ENCODE measurements around the gene CTSZ.

DNA sequence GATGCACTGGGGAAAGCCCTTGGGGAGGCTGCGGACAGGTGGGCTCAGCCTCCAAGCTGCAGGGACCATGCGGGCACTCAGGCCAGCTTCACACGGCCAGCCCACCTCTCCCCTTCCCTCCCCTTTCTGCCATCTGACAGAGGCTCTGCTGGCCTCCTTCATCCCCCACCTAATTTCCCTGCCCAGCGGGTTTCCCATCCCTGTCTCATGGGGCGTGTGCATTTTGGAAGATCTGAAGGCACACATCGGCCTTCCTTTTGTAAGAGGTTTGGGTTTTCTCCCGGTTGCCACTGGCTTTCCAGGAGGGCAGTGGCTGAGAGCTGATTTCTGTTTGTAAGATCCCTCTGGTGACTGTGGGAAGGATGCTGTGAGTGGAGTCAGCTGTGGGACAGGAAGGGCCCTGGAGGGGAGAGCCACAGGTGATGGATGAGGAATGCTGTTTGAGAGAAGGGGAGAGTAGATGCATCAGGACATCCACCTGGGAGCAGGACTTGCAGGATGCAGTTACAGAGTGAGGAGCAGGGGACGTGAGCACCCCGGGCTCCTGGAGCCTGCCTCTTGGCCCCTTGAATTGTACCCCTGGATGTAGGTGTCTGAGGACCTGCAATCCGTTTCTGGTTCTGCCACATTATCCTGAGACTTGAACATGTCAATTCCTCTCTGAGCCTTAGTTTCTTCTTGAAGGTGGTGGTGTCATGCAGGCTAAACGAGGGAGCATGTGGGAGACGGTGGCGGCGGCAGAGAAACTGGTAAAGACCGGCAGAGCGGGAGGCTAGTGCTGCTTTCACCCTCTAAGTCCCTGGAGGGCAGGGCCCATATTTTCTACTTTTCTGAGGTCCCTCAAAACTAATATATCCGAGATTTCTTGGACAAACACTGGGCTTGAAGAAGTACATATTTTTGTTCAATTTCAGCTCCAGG is 6.2 kb upstream of the CTSZ start:
- TF ChIP-seq CTCF (IDR thresholded peaks at IDR 0.05) (no peak), POLR2A (IDR thresholded peaks at IDR 0.05) (no peak)
